NB4 (cell line): ENCODE data around the gene SLC5A7.

ENCODE experiments used
- MYC ChIP-seq: IDR thresholded peaks from 2 replicates; pipeline ENCODE4 v1.6.1; 2011; ENCODE audit warnings: low read depth, low read length
- POLR2A ChIP-seq: IDR thresholded peaks from 2 replicates; pipeline ENCODE4 v1.6.1; 2011; ENCODE audit warnings: mild to moderate bottlenecking; ENCODE audit not compliant: insufficient read length; ENCODE audit errors: extremely low read depth
- TF ChIP-seq, protein P1 (sequence below): IDR thresholded peaks from one replicate; pipeline ENCODE4 v1.5.1; 2012; ENCODE audit warnings: low read depth, low read length

DNA sequence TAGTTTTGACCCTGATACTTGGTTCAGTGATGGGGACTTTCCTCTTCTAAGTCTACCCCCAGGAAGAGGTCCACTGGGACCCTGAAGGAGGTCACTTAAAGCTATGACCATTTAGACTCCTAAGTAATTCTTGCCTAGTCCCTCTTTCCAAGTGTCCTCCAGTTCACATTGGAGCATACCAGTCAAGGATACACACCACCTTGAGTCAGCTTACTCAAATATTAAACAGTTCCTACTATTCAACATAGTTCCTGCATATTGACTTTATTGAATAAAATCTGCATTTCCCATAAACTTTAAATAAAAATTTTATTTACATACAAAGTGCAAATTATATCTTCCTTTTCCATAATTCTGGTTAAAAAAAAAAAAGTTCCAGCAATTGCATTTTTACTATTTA, 36.3 kb downstream of the SLC5A7 start:
- TF ChIP-seq, protein P1, sequence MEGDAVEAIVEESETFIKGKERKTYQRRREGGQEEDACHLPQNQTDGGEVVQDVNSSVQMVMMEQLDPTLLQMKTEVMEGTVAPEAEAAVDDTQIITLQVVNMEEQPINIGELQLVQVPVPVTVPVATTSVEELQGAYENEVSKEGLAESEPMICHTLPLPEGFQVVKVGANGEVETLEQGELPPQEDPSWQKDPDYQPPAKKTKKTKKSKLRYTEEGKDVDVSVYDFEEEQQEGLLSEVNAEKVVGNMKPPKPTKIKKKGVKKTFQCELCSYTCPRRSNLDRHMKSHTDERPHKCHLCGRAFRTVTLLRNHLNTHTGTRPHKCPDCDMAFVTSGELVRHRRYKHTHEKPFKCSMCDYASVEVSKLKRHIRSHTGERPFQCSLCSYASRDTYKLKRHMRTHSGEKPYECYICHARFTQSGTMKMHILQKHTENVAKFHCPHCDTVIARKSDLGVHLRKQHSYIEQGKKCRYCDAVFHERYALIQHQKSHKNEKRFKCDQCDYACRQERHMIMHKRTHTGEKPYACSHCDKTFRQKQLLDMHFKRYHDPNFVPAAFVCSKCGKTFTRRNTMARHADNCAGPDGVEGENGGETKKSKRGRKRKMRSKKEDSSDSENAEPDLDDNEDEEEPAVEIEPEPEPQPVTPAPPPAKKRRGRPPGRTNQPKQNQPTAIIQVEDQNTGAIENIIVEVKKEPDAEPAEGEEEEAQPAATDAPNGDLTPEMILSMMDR: no peak
- no peak for TF ChIP-seq POLR2A
- TF ChIP-seq MYC: no peak
